Activated CD8-positive, alpha-beta memory T cell treated with anti-CD3 and anti-CD28 coated beads, Interleukin-2, amount 50 U/mL, for 48 hours (primary cell): ENCODE measurements around the gene CCDC6.
"Not testable (repeated sequence)": the region's sequence is repeated elsewhere in the genome, so short reads cannot be mapped to it uniquely, and the experiment has no call there.

Source experiments
- DNase-seq: peaks from one replicate; pipeline ENCODE4 v3.0.0-alpha.2; 2020

CCDC6 gene

DNA sequence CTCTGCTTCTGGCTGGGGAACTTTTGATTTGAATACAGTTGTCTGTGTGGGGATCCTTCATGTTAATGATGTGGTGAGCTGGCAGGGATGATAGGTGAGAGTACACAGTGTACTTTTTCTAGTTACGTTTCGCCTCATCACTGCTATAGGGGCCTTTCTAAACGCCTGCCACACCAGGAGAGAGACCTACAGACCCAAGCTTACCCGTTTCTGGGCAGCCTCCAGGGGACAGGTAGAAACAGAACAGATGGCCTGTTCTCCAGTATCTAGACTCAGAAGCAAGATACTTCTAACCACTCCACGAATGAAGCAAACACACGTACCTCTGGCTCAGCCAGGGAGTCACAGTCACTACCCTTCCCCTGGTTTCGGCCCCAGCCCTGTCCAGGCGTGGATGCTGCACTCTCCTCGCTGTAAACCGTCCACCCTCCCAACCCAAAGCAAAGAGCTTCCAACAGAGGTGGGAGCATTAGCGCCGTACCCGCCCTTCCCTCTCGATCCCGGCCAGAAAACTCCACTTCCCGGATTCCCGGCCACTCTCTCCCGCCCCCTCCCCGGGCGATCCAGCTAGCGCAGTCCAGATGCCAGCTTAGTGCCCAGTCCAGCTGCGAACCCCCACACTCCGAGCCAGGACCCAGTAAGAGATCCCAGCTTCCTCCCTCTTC is 1.2 kb downstream of the CCDC6 start:
- peak; percentile 67 for DNase-seq

DNA sequence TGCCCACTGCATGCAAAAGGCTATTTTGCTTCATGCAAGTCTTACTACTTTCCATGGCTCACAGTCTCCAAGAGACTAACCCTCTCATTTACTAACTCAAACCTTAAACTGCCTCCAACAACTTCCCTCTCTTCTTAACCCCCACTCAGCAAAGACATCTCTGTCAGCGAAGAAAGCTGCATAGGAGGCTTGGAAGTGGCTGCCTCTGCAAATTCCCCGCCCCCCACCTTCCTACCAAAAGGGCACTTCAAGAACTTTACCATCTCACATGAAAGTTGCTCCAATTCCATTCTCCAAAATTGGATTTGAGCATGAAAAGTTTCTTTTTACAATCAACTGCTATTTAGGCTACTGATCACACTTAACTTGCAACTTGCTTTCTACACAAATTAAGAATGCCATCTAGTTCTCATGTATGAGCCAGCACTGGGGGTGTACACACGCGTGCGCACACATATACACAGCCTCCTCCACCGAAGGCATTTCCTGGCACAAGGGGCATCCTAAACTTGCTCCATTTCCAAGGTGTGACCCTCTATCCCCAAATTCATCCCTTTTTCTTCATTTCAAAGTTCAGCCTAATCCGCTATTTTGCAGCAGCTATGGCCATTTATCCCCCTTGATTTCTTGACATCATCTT is 1.8 kb downstream of the CCDC6 start:
- no peak for DNase-seq

DNA sequence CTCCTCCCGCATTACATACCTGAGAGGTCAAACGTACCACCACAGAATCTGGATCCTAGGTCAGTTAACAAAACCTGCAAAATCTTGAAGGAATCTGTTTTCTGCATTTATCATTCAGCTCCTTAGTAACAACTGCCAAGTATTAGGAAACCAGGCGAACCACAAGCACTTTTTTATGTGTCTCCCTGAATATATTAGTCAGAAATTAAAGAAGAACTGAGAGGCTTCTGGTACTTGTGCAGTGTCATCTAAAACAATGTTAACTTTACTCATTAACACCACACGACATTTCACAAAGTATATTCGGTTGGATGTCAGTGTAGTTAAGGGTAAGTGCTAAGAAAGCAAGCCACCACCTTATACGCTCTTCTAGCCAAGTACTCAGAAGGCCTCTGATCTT is 2.5 kb downstream of the CCDC6 start:
- no peak for DNase-seq

DNA sequence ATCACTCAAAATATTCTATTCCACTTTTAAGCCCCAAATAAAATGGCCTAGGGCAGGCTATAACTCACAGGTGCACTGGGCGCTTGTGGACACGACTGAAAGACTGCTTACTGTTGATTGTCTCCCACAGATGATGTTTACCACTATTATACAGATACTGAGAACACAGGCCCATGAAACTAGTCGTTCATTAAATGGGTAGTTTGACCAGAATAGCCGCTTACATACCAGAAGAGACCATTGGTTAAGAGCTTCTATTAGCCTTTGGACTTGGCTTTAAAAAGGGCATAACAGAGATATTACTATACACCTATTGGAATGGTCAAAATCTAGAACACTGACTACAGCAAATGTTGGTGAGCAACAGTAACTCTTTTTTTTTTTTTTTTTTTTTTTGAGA is 4.3 kb downstream of the CCDC6 start:
- no peak for DNase-seq

DNA sequence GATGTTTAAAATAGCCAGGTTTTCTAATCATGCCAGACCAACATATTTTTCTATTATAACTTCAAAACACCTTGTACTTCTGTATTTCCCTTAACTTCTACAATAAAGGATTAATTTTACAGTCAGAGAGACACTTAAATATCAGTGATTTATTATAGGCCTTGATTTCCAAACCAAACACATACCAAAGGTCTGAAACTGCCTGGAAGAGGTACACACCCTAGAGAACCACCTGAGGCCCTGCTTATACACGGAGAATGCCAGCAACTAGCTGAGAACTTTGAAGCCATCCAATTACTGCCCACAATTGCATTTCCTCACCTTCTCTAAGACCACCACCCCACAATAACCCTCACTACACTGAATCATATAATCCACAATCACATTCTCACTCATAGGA is 4.9 kb downstream of the CCDC6 start:
- no peak for DNase-seq

DNA sequence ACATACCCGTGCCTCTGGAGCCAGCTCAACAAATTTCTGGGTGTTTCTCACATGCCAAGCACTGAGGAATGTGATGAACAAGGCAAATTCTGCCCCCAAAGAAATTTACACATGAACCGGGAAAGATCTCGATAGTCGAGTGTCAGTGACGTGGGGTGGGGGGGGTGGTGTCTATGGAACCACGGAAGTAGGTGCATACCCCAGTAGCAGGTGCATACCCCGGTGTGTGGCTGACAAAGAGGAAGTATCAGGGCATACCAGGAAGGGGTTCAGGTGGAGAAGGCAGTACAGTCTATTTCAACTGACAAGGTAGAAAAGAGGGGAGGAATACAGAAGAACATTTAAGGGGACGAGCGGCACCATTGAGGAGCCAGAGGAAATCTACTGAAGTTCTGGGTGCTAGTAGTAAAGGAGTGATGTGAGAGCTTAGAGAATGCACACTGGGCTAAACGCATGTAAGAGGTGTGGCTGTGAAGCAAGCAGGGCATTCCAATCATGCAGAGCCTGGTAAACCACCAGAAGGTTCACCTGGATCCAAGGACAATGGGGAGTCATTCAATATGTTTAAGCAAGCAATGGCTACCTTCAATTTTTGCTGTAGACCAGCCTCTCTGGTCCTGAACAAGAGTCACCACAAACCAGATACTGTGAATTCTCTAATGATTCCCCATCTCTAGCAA is 6.2 kb downstream of the CCDC6 start:
- no peak for DNase-seq

DNA sequence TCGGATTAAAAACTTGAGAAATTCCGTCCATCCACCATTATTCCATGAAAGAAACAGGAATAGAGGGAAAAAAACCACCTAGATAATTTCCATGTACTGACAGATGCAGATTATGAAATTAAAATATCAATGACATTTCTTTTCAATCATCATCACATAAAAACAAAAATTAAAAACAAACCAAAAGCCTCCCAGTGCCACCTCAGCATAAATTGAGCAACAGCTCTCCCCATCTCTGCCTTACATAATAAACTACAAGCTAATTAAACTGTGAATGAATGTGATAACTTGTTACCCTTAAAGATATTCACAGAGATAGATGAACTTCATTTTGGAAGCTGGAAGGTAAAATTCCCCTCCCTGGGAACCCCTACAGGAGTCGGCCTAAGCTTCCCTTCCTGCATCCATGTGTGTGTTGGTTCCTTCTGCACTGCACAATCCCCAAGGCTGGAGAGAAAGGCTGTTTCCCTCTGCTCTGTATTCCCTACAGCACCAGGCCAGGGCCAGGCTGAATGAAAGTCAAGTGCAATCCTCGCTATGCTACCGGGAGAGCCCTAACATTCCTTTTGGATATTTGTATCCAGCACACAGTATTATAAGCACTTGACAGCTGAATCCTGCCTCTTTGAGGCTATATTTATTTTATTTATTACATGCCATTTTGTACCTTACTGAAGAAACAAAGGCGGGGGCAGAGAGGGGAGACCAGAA is 8.1 kb downstream of the CCDC6 start:
- no peak for DNase-seq

DNA sequence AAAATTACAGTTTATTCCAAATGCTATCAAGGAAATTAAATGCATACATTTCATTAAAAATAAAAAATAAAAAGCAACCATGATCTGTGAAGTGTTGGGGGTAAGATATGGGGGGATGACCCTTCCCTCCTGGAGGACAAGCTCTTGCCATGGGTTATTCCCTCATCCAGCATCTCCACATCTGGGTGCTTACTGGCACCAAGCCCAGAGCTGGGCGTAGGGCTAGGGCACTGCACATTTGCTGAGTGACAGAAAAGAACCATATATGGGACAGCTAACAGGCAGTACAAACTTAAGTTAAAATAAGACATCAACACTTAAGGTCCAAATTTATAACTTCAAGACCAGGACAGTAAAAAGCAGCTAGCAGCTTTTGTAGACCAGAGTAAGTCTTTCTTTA is 10.2 kb downstream of the CCDC6 start:
- DNase-seq = no peak

DNA sequence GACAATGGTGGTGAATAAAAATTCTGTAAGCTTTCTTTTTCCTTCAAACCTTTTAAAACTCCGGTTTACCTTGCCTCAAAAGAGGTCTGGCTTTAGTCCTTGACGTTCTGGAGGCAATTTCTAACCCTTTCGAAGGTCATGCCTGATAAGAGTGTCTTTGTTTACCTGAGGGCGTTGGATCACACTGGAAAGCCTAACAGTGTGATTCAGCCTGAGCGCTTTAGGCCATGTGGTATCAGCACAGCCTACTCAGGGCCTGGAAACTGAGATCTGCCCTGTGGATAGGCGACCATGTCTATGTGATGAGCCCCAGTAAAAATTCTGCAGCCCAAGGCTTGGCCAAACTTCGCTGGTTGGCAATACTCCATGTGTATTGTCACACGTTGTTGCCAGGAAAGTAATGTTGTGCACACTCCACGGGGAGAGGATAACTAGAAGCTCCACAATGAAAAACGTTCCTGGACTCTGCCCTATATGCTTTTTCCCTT is 10.7 kb downstream of the CCDC6 start:
- no peak for DNase-seq

DNA sequence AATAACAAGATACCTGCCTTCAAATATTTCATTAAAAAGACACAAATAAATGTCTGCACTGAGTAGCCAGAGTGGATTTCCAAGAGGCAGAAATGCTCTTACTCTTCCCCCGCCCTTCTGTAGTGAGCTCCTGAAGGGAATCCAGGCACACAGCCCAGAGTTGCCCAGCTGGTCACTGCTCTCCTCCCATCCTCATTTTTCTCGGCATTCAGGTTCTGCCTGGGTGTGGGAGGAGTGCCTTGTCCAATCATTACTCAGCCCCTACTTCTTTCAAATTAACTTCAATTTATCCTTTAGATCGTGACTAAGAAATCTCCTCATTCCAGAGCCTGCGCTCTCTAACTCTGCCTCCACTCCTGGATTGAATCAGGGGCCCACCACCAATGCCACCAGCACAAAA is 12.2 kb downstream of the CCDC6 start:
- DNase-seq = no peak

DNA sequence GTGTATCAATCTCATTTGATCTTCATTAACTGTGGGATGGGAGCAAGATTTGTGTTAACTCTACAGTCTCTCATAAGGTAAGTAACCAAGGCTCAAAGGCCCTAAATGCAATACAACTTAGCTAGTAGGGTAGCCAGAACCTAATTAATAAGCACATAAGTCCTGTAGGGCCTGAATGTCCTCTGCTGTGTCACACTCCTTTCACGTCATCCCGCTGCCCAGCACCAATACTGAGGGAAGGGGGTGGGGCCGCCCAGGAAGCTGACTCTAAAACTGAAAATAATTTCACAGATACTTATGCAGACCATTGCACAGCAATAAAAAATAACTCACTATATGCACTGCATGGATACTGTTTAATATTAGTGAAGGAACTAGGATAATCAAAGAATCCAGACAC is 13.7 kb downstream of the CCDC6 start:
- no peak for DNase-seq

DNA sequence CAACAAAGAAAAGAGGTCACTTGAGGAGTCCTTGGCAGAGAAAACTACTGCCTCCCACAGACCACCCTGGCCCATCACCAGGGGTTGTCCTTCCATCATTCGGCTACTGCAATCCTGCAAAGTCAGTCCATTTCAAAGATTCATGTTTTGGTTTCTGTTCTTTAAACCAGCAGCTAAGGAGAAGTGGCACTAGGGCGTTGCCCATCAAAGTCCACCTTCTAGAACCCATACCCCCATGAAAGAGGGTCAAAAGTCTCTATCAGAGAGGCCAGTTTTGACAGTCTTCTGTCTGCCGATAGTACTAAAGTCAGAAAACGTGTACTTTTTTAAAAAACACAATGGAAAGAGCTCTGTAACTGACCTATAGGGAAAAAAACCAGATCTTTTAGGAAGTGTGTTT is 14.4 kb downstream of the CCDC6 start:
- no peak for DNase-seq

DNA sequence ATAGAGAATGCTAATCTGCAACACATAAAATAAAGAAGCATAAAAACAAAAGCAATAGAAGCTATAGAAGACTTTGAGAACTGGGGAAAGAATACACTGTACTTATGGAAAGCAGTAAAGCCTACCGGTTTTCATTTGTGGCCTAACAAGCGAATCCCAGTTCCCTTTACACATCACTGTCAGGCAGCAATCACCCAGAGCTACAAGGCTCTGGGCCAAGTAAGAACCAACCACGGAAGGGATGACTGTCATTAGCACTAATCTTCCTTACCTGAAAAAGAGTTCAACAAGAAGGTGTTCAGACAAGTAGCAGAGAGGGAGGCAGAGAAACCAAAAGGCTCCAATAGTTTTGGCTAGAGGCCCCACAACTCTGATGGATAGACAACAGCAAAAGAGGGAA is 15.0 kb downstream of the CCDC6 start:
- no peak for DNase-seq

DNA sequence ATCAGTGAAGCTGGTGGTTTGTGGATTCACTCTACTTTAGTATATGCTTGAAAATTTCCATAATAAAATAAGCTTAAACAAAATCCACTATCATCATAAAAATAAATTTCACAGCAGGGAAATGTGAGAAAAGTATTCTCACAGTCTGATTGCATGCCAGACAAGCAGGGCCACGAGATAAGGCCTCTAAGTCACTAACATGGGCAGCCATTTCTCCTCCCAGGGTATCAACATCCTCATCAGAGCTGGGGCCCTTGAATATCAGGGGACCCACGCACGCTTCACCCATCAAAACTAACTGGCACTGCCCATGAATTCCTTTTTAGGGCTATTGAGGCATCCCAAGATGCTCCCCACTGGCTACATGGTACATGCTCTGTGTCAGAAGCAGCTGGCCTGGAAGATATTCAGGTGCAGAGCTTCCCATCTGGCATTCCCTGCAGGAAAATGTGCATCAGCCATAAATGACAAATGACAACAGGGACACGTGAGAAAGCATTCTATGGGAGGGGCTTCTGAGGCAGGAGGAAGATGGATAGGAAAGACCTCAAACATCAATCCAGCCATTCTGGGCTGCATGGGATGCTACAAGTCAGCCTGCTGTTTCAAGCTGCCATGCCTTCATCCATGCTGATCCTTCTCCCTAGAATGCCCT is 17.4 kb downstream of the CCDC6 start:
- no peak for DNase-seq

DNA sequence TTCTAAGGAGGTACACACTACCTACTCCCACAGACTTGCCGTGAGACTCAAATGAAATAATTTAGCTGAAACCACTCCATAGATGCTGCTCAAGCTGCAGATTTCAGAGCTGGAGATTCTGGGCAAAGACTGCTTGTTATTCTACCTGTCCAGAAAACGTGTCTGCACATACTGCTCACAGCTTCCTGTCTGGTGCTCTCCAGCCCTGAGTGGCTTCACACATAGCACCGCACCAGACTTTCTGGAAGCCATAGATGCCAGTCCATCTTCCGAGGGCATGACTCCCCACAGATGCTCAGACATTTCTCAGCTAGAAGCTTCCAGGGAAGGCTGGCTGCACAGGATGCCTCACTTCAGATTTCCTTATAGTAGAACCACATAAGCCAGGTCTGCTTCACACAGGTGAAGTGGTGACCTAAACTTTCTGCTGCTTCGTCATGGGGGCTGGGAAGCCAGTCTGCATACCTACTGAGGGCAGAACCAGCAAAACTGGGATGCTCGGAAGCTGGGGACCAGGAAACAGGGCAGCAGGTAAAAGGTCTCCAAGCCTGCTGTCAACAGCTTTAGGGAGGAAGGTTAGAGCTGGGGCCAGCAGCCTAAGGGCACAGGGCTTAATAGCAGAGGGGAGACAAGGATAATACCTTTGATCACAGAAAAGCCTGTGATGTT is 18.2 kb downstream of the CCDC6 start:
- DNase-seq = no peak

DNA sequence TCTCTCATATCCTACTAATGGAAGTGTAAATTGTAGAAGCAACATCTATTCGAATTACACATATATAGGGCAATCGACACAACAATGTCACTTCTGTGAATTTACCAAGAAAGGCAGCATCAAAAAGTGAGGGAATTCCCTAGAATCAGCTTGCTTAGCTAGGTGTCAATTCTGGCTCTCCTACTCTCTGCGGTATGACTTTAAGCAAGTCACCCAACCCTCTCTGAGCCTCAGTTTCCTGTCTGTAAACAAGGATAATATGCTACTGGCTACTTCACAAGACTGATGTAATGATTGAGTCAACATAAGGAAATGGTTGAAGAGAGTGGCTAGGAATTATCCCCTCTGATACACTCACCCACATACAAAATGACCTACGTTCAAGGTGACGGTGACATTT is 19.4 kb downstream of the CCDC6 start:
- DNase-seq = no peak

DNA sequence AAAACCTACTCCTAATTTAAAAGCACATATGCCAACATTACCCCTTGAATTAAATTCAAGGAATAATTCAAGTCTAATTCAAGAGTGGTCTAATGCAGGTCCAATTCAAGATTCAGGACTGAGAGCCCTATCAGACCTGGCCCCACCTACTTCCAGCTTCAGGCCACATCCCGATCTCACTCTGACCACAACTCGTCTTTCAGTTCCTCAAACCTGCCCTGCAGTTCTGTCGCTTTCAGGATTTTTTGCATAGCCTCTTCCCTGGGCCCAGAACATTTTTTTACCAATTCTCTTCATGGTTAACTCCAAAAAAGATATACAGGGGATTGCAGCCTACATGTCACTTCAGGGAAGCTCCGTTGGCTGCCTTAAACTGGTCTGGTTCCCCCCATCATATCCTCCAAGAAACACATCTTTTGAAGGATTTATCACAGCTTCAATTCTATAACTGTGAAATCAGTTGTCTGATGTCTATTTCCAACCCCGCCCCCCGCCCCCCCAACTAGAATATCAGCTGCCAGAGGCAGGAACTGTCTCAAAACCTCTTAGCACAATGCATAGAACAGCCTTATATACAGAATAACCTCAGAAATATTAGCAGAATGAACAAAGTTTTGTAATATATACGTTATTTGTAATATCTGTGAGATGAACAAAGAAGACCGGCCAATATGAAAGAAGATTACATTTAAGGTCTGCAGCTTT is 20.8 kb downstream of the CCDC6 start:
- no peak for DNase-seq

DNA sequence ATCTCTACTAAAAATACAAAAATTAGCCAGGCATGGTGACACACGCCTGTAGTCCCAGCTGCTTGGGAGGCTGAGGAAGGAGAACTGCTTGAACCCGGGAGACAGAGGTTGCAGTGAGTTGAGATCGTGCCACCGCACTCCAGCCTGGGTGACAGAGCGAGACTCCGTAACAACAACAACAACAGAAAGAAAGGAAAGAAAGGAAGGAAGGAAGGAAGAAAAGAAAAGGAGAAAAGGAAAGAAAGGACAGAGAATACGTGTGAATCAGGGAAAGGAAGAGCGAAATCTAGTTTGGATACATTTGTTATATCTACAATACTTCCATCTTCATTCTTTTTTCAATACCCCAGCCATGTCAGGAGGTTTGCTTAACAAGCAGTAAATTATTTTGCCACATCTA is 21.5 kb downstream of the CCDC6 start:
- DNase-seq = not testable (repeated sequence)

DNA sequence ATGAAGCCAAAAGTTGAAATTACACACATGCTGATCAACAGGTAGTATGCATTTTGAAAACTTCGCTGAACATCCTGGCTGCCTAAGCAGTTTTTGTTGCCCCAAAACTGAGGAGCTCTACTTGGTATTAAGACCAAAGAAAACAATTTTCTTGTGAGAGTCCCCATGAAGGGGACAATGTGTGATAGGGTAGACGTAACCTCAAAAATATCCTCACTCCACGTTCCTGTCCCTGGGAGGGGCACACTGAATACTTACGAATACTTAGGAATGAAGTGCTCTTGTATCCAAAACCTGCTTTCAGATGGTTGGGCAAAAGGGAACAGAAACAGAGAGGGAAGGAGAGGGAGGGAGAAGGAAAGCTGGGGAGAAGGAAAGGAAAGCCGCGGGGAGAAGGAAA is 24.7 kb downstream of the CCDC6 start:
- DNase-seq = no peak

DNA sequence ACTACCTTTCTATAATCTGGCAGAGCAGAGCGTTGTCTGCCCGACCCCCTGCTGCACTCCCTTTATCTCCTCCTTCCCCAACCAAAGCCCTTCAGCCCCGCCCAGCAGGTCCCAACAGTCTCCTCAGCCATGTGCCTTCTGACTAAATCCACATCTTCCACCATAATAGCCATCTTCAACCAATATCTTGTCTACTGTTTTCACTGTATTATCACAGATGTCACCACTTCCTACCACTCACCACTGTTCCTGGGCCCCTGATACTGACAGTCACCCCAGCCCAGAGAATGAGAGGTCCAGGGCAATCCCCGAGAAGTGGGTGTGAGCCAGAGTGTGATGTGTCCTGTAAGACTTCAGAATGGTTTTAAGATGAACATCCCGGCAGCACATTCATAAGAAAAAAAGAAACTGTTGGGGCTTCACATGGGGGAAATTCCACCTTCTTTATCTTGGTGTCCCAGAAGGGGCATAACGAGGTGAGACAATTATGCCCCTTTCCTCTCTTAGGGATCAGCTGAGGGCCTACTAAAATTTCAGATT is 25.3 kb downstream of the CCDC6 start:
- peak; percentile 77 for DNase-seq

DNA sequence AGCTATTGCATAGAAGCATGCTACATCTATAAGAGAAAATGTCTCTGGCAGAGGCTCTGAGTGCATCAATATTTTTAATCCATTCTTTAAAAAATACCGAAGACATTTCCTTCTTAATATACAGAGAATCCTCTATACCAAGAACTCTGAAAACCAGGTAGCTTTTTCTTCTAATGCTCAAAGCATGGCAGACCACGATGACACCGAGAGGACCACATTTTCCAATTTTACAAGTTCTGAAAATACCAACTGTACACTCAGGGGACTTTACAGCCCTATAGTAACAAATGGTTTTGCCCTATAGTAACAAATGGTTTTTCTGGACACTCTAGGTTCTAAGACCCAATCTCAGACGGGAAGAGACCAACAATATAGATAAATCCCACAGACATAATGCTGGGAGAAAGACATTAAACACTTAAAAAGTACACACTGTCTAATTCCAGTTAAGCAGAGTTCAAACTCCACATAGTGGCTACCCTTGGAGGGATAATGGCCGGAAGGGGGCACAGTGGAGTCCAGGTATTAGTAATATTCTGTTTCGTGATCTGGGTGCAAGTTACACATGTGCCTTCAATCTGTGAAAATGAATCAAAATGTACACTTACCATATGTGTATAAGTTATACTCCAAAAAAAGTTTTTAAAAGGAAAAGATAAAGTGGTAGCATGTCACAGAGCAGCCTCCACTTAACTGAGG is 26.2 kb downstream of the CCDC6 start:
- no peak for DNase-seq
